Heart right ventricle (tissue), 16 donors: ENCODE data around the gene NDEL1. TPM values are rescaled to one million over a fixed set of nuclear protein-coding genes. Genes with fewer than 3 reads are reported as not detected.

ENCODE experiments used
- ATAC-seq, 8 donors: fragments of 200-7000 bp; cut with Tn5 transposase; one replicate each; pipeline ENCODE4 v1.9.1; 2020; ENCODE audit warnings: mild to moderate bottlenecking in 8 of 8, moderate library complexity in 8 of 8, moderate number of reproducible peaks in 1 of 8
- DNase-seq, 2 donors: peaks; one replicate each; pipeline ENCODE4 v3.0.0-alpha.2; 2020
- H3K27ac ChIP-seq, 10 donors: fragments of 200-600 bp; sonication (generic) in 2 of 10; one replicate each; pipeline versions ENCODE4 v1.5.0 to v1.8.0; 2020 to 2022; ENCODE audit warnings: mild to moderate bottlenecking in 3 of 10
- H3K27me3 ChIP-seq, 7 donors: fragments of 200-600 bp; one replicate each; pipeline ENCODE4 v1.8.0; 2021 to 2022; ENCODE audit warnings: mild to moderate bottlenecking in 2 of 7
- H3K36me3 ChIP-seq, 9 donors: fragments of 200-600 bp; sonication (generic) in 1 of 9; one replicate each; pipeline versions ENCODE4 v1.5.0 to v1.8.0; 2020 to 2022; ENCODE audit warnings: mild to moderate bottlenecking in 2 of 9
- H3K4me1 ChIP-seq, 9 donors: fragments of 200-600 bp; sonication (generic) in 1 of 9; one replicate each; pipeline versions ENCODE4 v1.5.0 to v1.8.0; 2020 to 2022; ENCODE audit warnings: mild to moderate bottlenecking in 4 of 9
- H3K4me3 ChIP-seq, 10 donors: fragments of 200-600 bp; sonication (generic) in 2 of 10; one replicate each; pipeline versions ENCODE4 v1.5.0 to v1.8.0; 2020 to 2022; ENCODE audit warnings: mild to moderate bottlenecking in 7 of 10, moderate library complexity in 2 of 10
- H3K9me3 ChIP-seq, 11 donors: fragments of 200-600 bp in 10 of 11; sonication (generic) in 2 of 11; one replicate each; pipeline versions ENCODE4 v1.5.0 to v1.8.0; 2013 to 2022; ENCODE audit warnings: mild to moderate bottlenecking in 2 of 11, control low read depth in 1 of 11, moderate library complexity in 1 of 11
- CTCF ChIP-seq, 9 donors: fragments of 200-600 bp; sonication (generic) in 2 of 9; IDR thresholded peaks; one replicate each; pipeline versions ENCODE4 v1.5.0 to v1.8.0; 2021 to 2022; ENCODE audit warnings: antibody characterized with exemption in 9 of 9, mild to moderate bottlenecking in 5 of 9, moderate library complexity in 1 of 9
- WGBS, 2 donors: extraction: QIAGEN DNeasy Blood & Tissue Kit; methylation state at CpG; one replicate each; pipeline ENCODE4 v1.1.7; 2013; ENCODE audit warnings: inconsistent platforms in 1 of 2; 5-methylcytosine and 5-hydroxymethylcytosine counted together
- intact Hi-C, 10 donors: fragments of 100-400 bp; cut with DNase I; formaldehyde crosslinking; loops; one replicate each; pipeline versions ENCODE4 v1.11.1 to v1.14.2; 2022
- polyA plus RNA-seq, 2 donors: library from polyadenylated mRNA; stranded (reverse); fragments of 200-250 nt; gene quantifications; one replicate each; pipeline ENCODE4 v1.2.3, GENCODE V29; 2013
- total RNA-seq, 10 donors: library from RNA; stranded (reverse); fragmentation: NEBNext Ultra II Directional in 3 of 10; extraction: Animal tissue kit (Norgen Biotek cat#: 25700) in 3 of 10; gene quantifications; one replicate each; pipeline versions ENCODE4 v1.2.1 to v1.2.4, GENCODE V29; 2021 to 2023
- donor health status: Arrhythmogenic right ventricular cardiomyopathy.
- donor health status: ischemic (EF 13 %, LVEDD 7.1; RV severe dilation, severe dysfunction).
- donor health status: healthy with polysubstance abuse.
- donor health status: DM: no; HTN: yes; CAD: no.
- donor health status: DM: no; HTN: no; CAD: no.
- donor health status: ischemic (EF 25% LVEDD 6.9; RV normal size, moderate dysfunction).
- donor health status: ischemic (EF 25% LVEDD 5.7; RV mildly dilated, moderate dysfunction).
- donor health status: healthy.
- donor health status: DM: yes; HTN: yes; CAD: no.
- donor health status: Ischemic cardiomyopathy.
- donor health status: ischemic (EF 35%, LVEDD 5.7; RV mildly dilated, moderate dysfunction).
- donor health status: nonischemic (EF 11% LVEDD 7.7; RV severe dilation, severe dysfunction).
- donor health status: DM: yes; HTN: yes; CAD: no.
- donor health status: PGD.
- donor health status: ischemic (EF 29% LVEDD 5.4; RV normal size, mild dysfunction).
- donor health status: nonischemic (EF 23%, LVEDD 6.1; RV moderate dilation, normal function).

The NDEL1 gene
- total and polyA plus RNA-seq, 12 donors = 21.2 to 37.0 (median 26.9) TPM

GRCh38 chr17:8405499-8406016, 30.1 kb upstream of the NDEL1 start:
- peaks cover 0 to 7% (median 3%) of the 10 kb centered on the region in 9 donors for H3K4me1 ChIP-seq
- no peaks in the 10 kb centered on the region for H3K9me3 ChIP-seq
- H3K27me3 ChIP-seq = peaks cover 0 to 7% (median 0%) of the 10 kb centered on the region in 7 donors
- 81 to 89% methylated on average over 11 of the region's 11 CpGs for WGBS, 2 donors
- H3K36me3 ChIP-seq = no peaks in the 10 kb centered on the region
- H3K27ac ChIP-seq = no peak overlapping the region
- no peak for ATAC-seq
- intact Hi-C loops = loop anchor here in 1 of 10 donors (10.0 kb wide), 1 partner anchor 489 kb away; no protein-coding TSS in a partner anchor
- H3K4me3 ChIP-seq = no peak overlapping the region
- no peak for DNase-seq
- TF ChIP-seq CTCF (IDR thresholded peaks at IDR 0.05) = no peak

- no peak for TF ChIP-seq CTCF (IDR thresholded peaks at IDR 0.05)
- H3K36me3 ChIP-seq = no peaks in the 10 kb centered on the region
- peaks cover 0 to 2% (median 0%) of the 10 kb centered on the region in 7 donors for H3K27me3 ChIP-seq
- intact Hi-C loops = loop anchor here in 1 of 10 donors (10.0 kb wide), 1 partner anchor 489 kb away; no protein-coding TSS in a partner anchor
- no peak overlapping the region for H3K27ac ChIP-seq
- no peak overlapping the region for H3K4me3 ChIP-seq
- 89 to 90% methylated on average over 2 of the region's 2 CpGs for WGBS, 2 donors
- DNase-seq (no peak), ATAC-seq (no peak)
- peaks cover 0 to 10% (median 4%) of the 10 kb centered on the region in 9 donors for H3K4me1 ChIP-seq
- no peaks in the 10 kb centered on the region for H3K9me3 ChIP-seq
These were observed 29.5 kb upstream of the NDEL1 start for GRCh38 chr17:8406174-8406573.

GRCh38 chr17:8408371-8408770, 27.3 kb upstream of the NDEL1 start:
- Histone ChIP-seq H3K4me1 (peaks cover 0 to 19% (median 4%) of the 10 kb centered on the region in 9 donors), H3K9me3 (no peaks in the 10 kb centered on the region)

More at GRCh38 chr17:8408371-8408770, 27.3 kb upstream of the NDEL1 start:
- Histone ChIP-seq H3K27ac (no peak overlapping the region), H3K27me3 (peaks cover 0 to 2% (median 0%) of the 10 kb centered on the region in 7 donors), H3K4me3 (no peak overlapping the region), H3K36me3 (no peaks in the 10 kb centered on the region)
- ATAC-seq (no peak), DNase-seq (no peak)
- intact Hi-C loops = loop anchor here in 1 of 10 donors (10.0 kb wide), 1 partner anchor 486 kb away; no protein-coding TSS in a partner anchor
- 65 to 66% methylated on average over 14 of the region's 14 CpGs for WGBS, 2 donors
- no peak for TF ChIP-seq CTCF (IDR thresholded peaks at IDR 0.05)
